Trophoblast cell (in vitro differentiated cells and primary cell): ENCODE measurements around the gene CHCHD3.

Experiments used
- DNase-seq, 2 donors: peaks; one replicate each; pipeline ENCODE4 v3.0.0-alpha.2; 2016
- H2AFZ ChIP-seq: 2 replicates; pipeline ENCODE4 v1.6.1; 2013; ENCODE audit warnings: low read length, moderate library complexity, mild to moderate bottlenecking; ENCODE audit not compliant: insufficient read depth, poor library complexity
- H2AK5ac ChIP-seq: 2 replicates; pipeline ENCODE4 v1.6.1; 2013; ENCODE audit warnings: mild to moderate bottlenecking, low read length
- H2BK120ac ChIP-seq: 2 replicates; pipeline ENCODE4 v1.6.1; 2013; ENCODE audit warnings: low read length, mild to moderate bottlenecking, moderate library complexity; ENCODE audit not compliant: insufficient read depth, poor library complexity
- H2BK12ac ChIP-seq: 2 replicates; pipeline ENCODE4 v1.6.1; 2013; ENCODE audit warnings: mild to moderate bottlenecking, low read length, moderate library complexity
- H2BK5ac ChIP-seq: 2 replicates; pipeline ENCODE4 v1.6.1; 2013; ENCODE audit warnings: low read length, low read depth, moderate library complexity, mild to moderate bottlenecking; ENCODE audit not compliant: poor library complexity
- H3K14ac ChIP-seq: 2 replicates; pipeline ENCODE4 v1.6.1; 2013; ENCODE audit warnings: mild to moderate bottlenecking, low read length
- H3K18ac ChIP-seq: 2 replicates; pipeline ENCODE4 v1.6.1; 2013; ENCODE audit warnings: mild to moderate bottlenecking, low read length
- H3K23ac ChIP-seq: 2 replicates; pipeline ENCODE4 v1.6.1; 2013; ENCODE audit warnings: low read length
- H3K27ac ChIP-seq: 2 replicates; pipeline ENCODE4 v1.5.1; 2013; ENCODE audit warnings: low read depth, mild to moderate bottlenecking, inconsistent platforms, low read length, moderate library complexity
- H3K27me3 ChIP-seq: 2 replicates; pipeline ENCODE4 v1.6.1; 2013; ENCODE audit warnings: inconsistent platforms, mild to moderate bottlenecking, low read length, moderate library complexity; ENCODE audit not compliant: insufficient read depth
- H3K36me3 ChIP-seq, 2 experiments: 1 replicate in 1 of 2; 2 replicates in 1 of 2; pipeline ENCODE4 v1.6.1; 2013; ENCODE audit warnings: low read length in 2 of 2, mild to moderate bottlenecking in 2 of 2, moderate library complexity in 1 of 2; ENCODE audit not compliant: insufficient read depth in 2 of 2, control insufficient read depth in 1 of 2
- H3K4ac ChIP-seq: 2 replicates; pipeline ENCODE4 v1.6.1; 2013; ENCODE audit warnings: low read depth, mild to moderate bottlenecking, low read length, moderate library complexity
- H3K4me1 ChIP-seq, 2 experiments: 1 replicate in 1 of 2; 2 replicates in 1 of 2; pipeline ENCODE4 v1.6.1; 2013; ENCODE audit warnings: low read length in 2 of 2, mild to moderate bottlenecking in 2 of 2, moderate library complexity in 1 of 2; ENCODE audit not compliant: insufficient read depth in 2 of 2, control insufficient read depth in 1 of 2
- H3K4me2 ChIP-seq: 2 replicates; pipeline ENCODE4 v1.6.1; 2013; ENCODE audit warnings: inconsistent platforms, mild to moderate bottlenecking, low read length, moderate library complexity
- H3K4me3 ChIP-seq: 2 replicates; pipeline ENCODE4 v1.5.1; 2013; ENCODE audit warnings: mild to moderate bottlenecking, low read depth, low read length, inconsistent platforms
- H3K79me1 ChIP-seq: one replicate; pipeline ENCODE4 v1.6.1; 2013; ENCODE audit warnings: low read length
- H3K79me2 ChIP-seq: 2 replicates; pipeline ENCODE4 v1.6.1; 2013; ENCODE audit warnings: low read length, mild to moderate bottlenecking; ENCODE audit not compliant: control insufficient read depth, insufficient read depth, poor library complexity
- H3K9ac ChIP-seq: 2 replicates; pipeline ENCODE4 v1.6.1; 2013; ENCODE audit warnings: mild to moderate bottlenecking, low read length
- H3K9me3 ChIP-seq: 2 replicates; pipeline ENCODE4 v1.6.1; 2013; ENCODE audit warnings: low read depth, mild to moderate bottlenecking, control low read depth, inconsistent platforms, low read length; ENCODE audit not compliant: insufficient read depth
- H4K12ac ChIP-seq: 2 replicates; pipeline ENCODE4 v1.6.1; 2013; ENCODE audit warnings: low read depth, mild to moderate bottlenecking, low read length, moderate library complexity
- H4K8ac ChIP-seq: 2 replicates; pipeline ENCODE4 v1.6.1; 2013; ENCODE audit warnings: low read depth, mild to moderate bottlenecking, low read length, moderate library complexity
- H4K91ac ChIP-seq: one replicate; pipeline ENCODE4 v1.6.1; 2013; ENCODE audit warnings: low read depth, mild to moderate bottlenecking, low read length, moderate library complexity
- WGBS: extraction: QIAGEN DNeasy Blood & Tissue Kit; methylation state at CpG from one replicate; pipeline ENCODE4 v1.1.7; 2013; ENCODE audit warnings: missing lambda C conversion rate; ENCODE audit not compliant: insufficient read length, insufficient coverage; ENCODE audit errors: extremely low coverage; 5-methylcytosine and 5-hydroxymethylcytosine counted together

Gene CHCHD3

DNA sequence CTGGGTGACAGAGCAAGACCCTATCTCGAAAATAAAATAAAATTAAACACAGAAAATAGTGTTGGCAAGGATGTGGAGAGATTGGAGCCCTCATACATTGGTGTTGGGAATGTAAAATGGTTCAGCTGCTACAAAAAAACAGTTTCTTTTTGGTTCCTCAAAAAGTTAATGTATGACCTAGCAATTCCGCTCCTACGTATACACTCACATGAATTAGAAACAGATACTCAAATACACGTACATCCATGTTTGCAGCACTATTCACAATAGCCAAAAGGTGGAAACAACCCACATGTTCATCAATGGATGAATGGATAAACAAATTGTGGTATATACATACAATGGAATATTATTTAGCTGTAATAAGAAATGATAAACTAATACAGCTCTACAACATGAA, 28.4 kb upstream of the CHCHD3 start:
- Histone ChIP-seq H3K79me1 (no peaks in the 10 kb centered on the region), H3K4me2 (no peak overlapping the region), H3K4me3 (no peak overlapping the region), H3K36me3 (no peaks in the 10 kb centered on the region), H3K18ac (no peak overlapping the region), H2BK12ac (no peak overlapping the region), H3K9me3 (peaks cover 1% of the 10 kb centered on the region), H4K91ac (no peak overlapping the region), H3K14ac (no peak overlapping the region), H4K8ac (no peak overlapping the region), H2AK5ac (no peak overlapping the region), H2BK5ac (no peak overlapping the region), H3K23ac (no peak overlapping the region), H3K27me3 (no peaks in the 10 kb centered on the region), H3K79me2 (no peaks in the 10 kb centered on the region), H4K12ac (no peak overlapping the region), H3K27ac (no peak overlapping the region), H2BK120ac (no peak overlapping the region), H3K4me1 (no peaks in the 10 kb centered on the region), H3K4ac (no peak overlapping the region), H3K9ac (no peak overlapping the region), H2AFZ (no peak overlapping the region)
- DNase-seq = no peak
- WGBS = no CpG with 5 or more reads among the region's 4 CpGs

DNA sequence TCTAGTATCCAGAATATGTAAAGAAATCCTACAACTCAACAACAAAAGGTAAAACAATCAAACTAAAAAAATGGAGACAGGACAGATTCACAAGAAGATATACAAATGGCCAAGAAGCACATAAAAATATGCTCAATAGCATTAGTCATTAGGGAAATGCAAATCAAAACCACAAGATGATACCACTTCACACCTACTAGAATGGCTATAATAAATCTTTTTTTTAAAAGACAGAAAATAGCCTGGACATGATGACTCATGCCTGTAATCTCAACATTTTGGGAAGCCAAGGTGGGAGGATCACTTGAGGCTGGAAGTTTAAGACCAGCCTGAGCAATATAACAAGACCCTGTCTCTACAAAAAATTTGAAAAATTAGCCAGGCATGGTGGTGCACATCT, 27.9 kb upstream of the CHCHD3 start:
- Histone ChIP-seq H3K14ac (no peak overlapping the region), H3K18ac (no peak overlapping the region), H3K23ac (no peak overlapping the region), H4K12ac (no peak overlapping the region), H4K91ac (no peak overlapping the region), H2AFZ (no peak overlapping the region), H2BK120ac (no peak overlapping the region), H3K9me3 (peaks cover 1% of the 10 kb centered on the region), H2BK5ac (no peak overlapping the region), H4K8ac (no peak overlapping the region), H3K79me1 (no peaks in the 10 kb centered on the region), H3K4me2 (no peak overlapping the region), H3K9ac (no peak overlapping the region), H2AK5ac (no peak overlapping the region), H3K79me2 (no peaks in the 10 kb centered on the region), H3K36me3 (no peaks in the 10 kb centered on the region), H3K4me1 (no peaks in the 10 kb centered on the region), H3K27ac (no peak overlapping the region), H3K27me3 (no peaks in the 10 kb centered on the region), H3K4me3 (no peak overlapping the region), H2BK12ac (no peak overlapping the region), H3K4ac (no peak overlapping the region)
- DNase-seq = no peak

DNA sequence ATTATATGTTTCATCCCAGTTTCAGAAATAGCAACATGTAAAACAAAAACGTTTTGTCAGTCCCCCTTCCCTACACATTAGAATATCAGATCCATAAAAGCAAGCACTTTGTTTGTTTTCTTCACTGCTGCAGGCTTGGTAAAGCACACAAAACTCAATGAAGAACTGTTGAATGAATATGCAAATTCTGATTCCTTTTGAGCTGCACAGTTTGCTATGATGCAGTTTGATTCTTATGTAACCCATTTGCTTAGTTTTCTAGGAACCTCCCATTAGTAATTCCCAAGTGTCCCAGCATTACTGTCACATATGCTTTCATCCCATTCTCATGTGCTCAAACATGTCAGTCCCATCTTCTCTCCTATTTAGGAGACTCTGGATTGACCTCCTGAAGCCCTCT, 26.1 kb upstream of the CHCHD3 start:
- no peak overlapping the region for H3K27ac ChIP-seq
- H2AK5ac ChIP-seq = no peak overlapping the region
- no peak overlapping the region for H3K4me2 ChIP-seq
- no peak overlapping the region for H3K18ac ChIP-seq
- no peak overlapping the region for H2AFZ ChIP-seq
- peaks cover 1% of the 10 kb centered on the region for H3K9me3 ChIP-seq
- no peaks in the 10 kb centered on the region for H3K27me3 ChIP-seq
- no peak overlapping the region for H4K12ac ChIP-seq
- no peak overlapping the region for H3K9ac ChIP-seq
- H2BK5ac ChIP-seq = no peak overlapping the region
- no peak overlapping the region for H4K91ac ChIP-seq
- no peak overlapping the region for H2BK120ac ChIP-seq
- DNase-seq = no peak
- H3K4me1 ChIP-seq = no peaks in the 10 kb centered on the region
- H3K14ac ChIP-seq = no peak overlapping the region
- H3K4me3 ChIP-seq = no peak overlapping the region
- H3K36me3 ChIP-seq = no peaks in the 10 kb centered on the region
- H2BK12ac ChIP-seq = no peak overlapping the region
- H3K79me1 ChIP-seq = no peaks in the 10 kb centered on the region
- no peaks in the 10 kb centered on the region for H3K79me2 ChIP-seq
- H3K4ac ChIP-seq = no peak overlapping the region
- no peak overlapping the region for H3K23ac ChIP-seq
- no CpG with 5 or more reads among the region's 1 CpG for WGBS
- H4K8ac ChIP-seq = no peak overlapping the region

DNA sequence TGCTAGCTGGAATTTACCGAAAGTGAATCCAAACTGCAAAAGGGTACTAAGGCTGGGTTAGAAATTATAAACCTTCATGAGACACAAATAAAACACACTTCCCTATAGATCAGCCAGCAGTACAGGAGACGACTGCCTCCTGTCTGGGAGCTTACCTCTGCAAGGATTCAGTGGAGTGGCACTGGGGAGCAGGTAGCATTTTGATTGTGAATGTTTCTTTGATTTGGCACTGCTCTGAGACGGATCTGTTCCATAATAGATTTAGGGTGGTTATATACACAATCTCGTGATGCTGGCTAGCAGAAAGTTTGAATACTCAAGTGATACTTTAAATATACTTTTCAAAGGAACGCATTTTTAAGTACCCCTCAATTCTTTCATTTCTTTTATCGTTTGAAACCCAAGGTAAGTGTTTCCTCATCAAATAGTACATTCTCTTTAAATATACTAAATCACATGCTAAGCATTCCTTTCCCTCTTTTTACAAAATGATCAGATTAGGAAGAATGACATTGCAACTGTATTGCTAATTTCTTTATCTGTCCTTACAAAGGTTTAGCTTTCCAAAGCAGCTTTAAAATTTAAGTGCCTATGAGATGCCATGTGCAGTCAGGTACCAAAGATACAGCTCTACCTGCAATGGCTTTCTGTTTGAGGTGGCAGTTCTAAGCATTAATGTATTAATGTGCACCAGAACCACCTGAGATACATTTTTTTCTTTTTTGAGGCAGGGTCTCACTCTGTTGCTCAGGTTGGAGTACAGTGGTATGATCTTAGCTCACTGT, 20.6 kb upstream of the CHCHD3 start:
- H2BK5ac ChIP-seq = no peak overlapping the region

More for the DNA sequence above, 20.6 kb upstream of the CHCHD3 start:
- no peaks in the 10 kb centered on the region for H3K79me1 ChIP-seq
- no peak overlapping the region for H3K18ac ChIP-seq
- no peak overlapping the region for H4K91ac ChIP-seq
- no peak overlapping the region for H2BK12ac ChIP-seq
- H3K4me2 ChIP-seq = no peak overlapping the region
- no peak overlapping the region for H2BK120ac ChIP-seq
- no peak overlapping the region for H4K8ac ChIP-seq
- no peak overlapping the region for H3K27ac ChIP-seq
- no CpG with 5 or more reads among the region's 6 CpGs for WGBS
- H3K14ac ChIP-seq = no peak overlapping the region
- no peak overlapping the region for H2AFZ ChIP-seq
- no peaks in the 10 kb centered on the region for H3K4me1 ChIP-seq
- H3K4me3 ChIP-seq = no peak overlapping the region
- H3K79me2 ChIP-seq = no peaks in the 10 kb centered on the region
- H4K12ac ChIP-seq = no peak overlapping the region
- no peaks in the 10 kb centered on the region for H3K36me3 ChIP-seq
- H3K27me3 ChIP-seq = no peaks in the 10 kb centered on the region
- H3K9me3 ChIP-seq = no peaks in the 10 kb centered on the region
- H3K23ac ChIP-seq = no peak overlapping the region
- no peak overlapping the region for H2AK5ac ChIP-seq
- no peak for DNase-seq
- H3K4ac ChIP-seq = no peak overlapping the region
- H3K9ac ChIP-seq = no peak overlapping the region
